Testis (tissue), 3 donors: ENCODE results near the gene ZNF488. TPM values are rescaled to one million over a fixed set of nuclear protein-coding genes. Genes with fewer than 3 reads are reported as not detected.
"Not testable (repeated sequence)": the region's sequence is repeated elsewhere in the genome, so short reads cannot be mapped to it uniquely, and the experiment has no call there.

Experiments
- DNase-seq: peaks from one replicate; pipeline ENCODE4 v3.0.0-alpha.2; 2019
- H3K27ac ChIP-seq, 2 donors: fragments of 200-600 bp; sonication (generic); one replicate each; pipeline ENCODE4 v1.5.1; 2019
- H3K27me3 ChIP-seq: fragments of 200-600 bp; sonication (generic); one replicate; pipeline ENCODE4 v1.5.1; 2019
- H3K36me3 ChIP-seq: fragments of 200-600 bp; sonication (generic); one replicate; pipeline ENCODE4 v1.5.1; 2017; ENCODE audit warnings: low read depth; ENCODE audit errors: missing control alignments
- H3K4me1 ChIP-seq: fragments of 200-600 bp; sonication (generic); one replicate; pipeline ENCODE4 v1.5.1; 2019
- H3K4me3 ChIP-seq, 2 donors: fragments of 200-600 bp; sonication (generic); one replicate each; pipeline ENCODE4 v1.5.1; 2017 to 2019
- H3K9me3 ChIP-seq: fragments of 200-600 bp; sonication (generic); one replicate; pipeline ENCODE4 v1.5.1; 2017
- CTCF ChIP-seq, 3 experiments: fragments of 450-650 bp in 2 of 3; fragments of 200-600 bp in 1 of 3; sonication (generic) in 1 of 3; IDR thresholded peaks; one replicate each; pipeline ENCODE4 v1.5.1; 2016 to 2019; ENCODE audit warnings: antibody characterized with exemption in 3 of 3, mild to moderate bottlenecking in 2 of 3, moderate library complexity in 1 of 3
- POLR2A ChIP-seq: fragments of 450-650 bp; IDR thresholded peaks from one replicate; pipeline ENCODE4 v1.6.1; 2017; ENCODE audit warnings: antibody characterized with exemption, mild to moderate bottlenecking, moderate library complexity
- WGBS, 2 donors: methylation state at CpG; one replicate each; pipeline ENCODE4 v1.1.5; 2018; 5-methylcytosine and 5-hydroxymethylcytosine counted together
- intact Hi-C: fragments of 100-400 bp; cut with DNase I; formaldehyde crosslinking; loops from one replicate; pipeline ENCODE4 v1.15.1; 2023; ENCODE audit warnings: low total_unique reads
- polyA plus RNA-seq: library from polyadenylated mRNA; stranded (reverse); fragments of 350-450 nt; fragmentation: Illumina TruSeq; extraction: RNeasy Lipid Tissue Mini Kit (QIAGEN cat#74804); gene quantifications from one replicate; pipeline ENCODE4 v1.2.3, GENCODE V29; 2014; ENCODE audit warnings: low read depth, low replicate concordance; ENCODE audit not compliant: insufficient read depth
- total RNA-seq, 2 donors: library from RNA; depleted of rRNA; stranded (reverse); fragments of >200 nt; gene quantifications; one replicate each; pipeline ENCODE4 v1.2.3, GENCODE V29; 2016

ZNF488 gene
- total and polyA plus RNA-seq, 3 donors from 2014 or later = 2.0 to 3.2 (median 2.7) TPM

GRCh38 chr10:47388879-47389278, 4.8 kb upstream of the ZNF488 start:
- H3K4me3 ChIP-seq = no peak overlapping the region
- no peaks in the 10 kb centered on the region for H3K4me1 ChIP-seq
- TF ChIP-seq CTCF (IDR thresholded peaks at IDR 0.05) (no peak), POLR2A (no peak)
- intact Hi-C loops = no loop called here
- H3K9me3 ChIP-seq = no peaks in the 10 kb centered on the region
- no peaks in the 10 kb centered on the region for H3K27me3 ChIP-seq
- DNase-seq = no peak
- H3K36me3 ChIP-seq = no peaks in the 10 kb centered on the region
- WGBS, 2 donors = 87 to 95% methylated on average over 4 of the region's 4 CpGs
- H3K27ac ChIP-seq = no peak overlapping the region

- H3K9me3 ChIP-seq, H3K27ac ChIP-seq, H3K4me1 ChIP-seq, H3K4me3 ChIP-seq, intact Hi-C loops, H3K36me3 ChIP-seq, H3K27me3 ChIP-seq, DNase-seq: not testable (repeated sequence)
- WGBS, 2 donors = 89 to 97% methylated on average over 1 to 2 of the region's 2 CpGs
Measured at GRCh38 chr10:47386104-47386503, 2.0 kb upstream of the ZNF488 start.

GRCh38 chr10:47383261-47384147, 589 bp downstream of the ZNF488 start:
- DNase-seq = no peak
- H3K36me3 ChIP-seq = no peaks in the 10 kb centered on the region
- no peaks in the 10 kb centered on the region for H3K4me1 ChIP-seq
- intact Hi-C loops = no loop called here
- peak overlapping the region in 1 of 2 donors; percentile 34 for H3K27ac ChIP-seq
- no peaks in the 10 kb centered on the region for H3K9me3 ChIP-seq
- H3K4me3 ChIP-seq = peak overlapping the region; percentile 79 to 92
- 15% methylated on average over 9 of the region's 9 CpGs for WGBS, 2 donors
- no peaks in the 10 kb centered on the region for H3K27me3 ChIP-seq
- no peak for TF ChIP-seq POLR2A
- no peak for TF ChIP-seq CTCF (IDR thresholded peaks at IDR 0.05)

- no peak for DNase-seq
- no peak overlapping the region for H3K4me3 ChIP-seq
Measured at GRCh38 chr10:47381427-47382379, 2.4 kb downstream of the ZNF488 start.

More at GRCh38 chr10:47381427-47382379, 2.4 kb downstream of the ZNF488 start:
- WGBS, 2 donors = 69 to 84% methylated on average over 6 to 9 of the region's 9 CpGs
- Histone ChIP-seq H3K4me1 (no peaks in the 10 kb centered on the region), H3K36me3 (no peaks in the 10 kb centered on the region), H3K27me3 (no peaks in the 10 kb centered on the region), H3K27ac (no peak overlapping the region), H3K9me3 (no peaks in the 10 kb centered on the region)
- intact Hi-C loops = no loop called here
- TF ChIP-seq CTCF (IDR thresholded peaks at IDR 0.05) = no peak
- TF ChIP-seq POLR2A = no peak
